HG03575 (cell line): ENCODE data around the gene MTMR12.
"Not testable (repeated sequence)": the region's sequence is repeated elsewhere in the genome, so short reads cannot be mapped to it uniquely, and the experiment has no call there.

ENCODE experiments used
- ATAC-seq: cut with Tn5 transposase; IDR thresholded peaks from one replicate; pipeline ENCODE4 v1.9.1; 2021; ENCODE audit not compliant: unreplicated experiment, insufficient number of reproducible peaks, low FRiP score; ENCODE audit errors: extremely low read depth

The MTMR12 gene

GRCh38 chr5:32222723-32223470, 89.8 kb downstream of the MTMR12 start:
- no peak for ATAC-seq

DNA sequence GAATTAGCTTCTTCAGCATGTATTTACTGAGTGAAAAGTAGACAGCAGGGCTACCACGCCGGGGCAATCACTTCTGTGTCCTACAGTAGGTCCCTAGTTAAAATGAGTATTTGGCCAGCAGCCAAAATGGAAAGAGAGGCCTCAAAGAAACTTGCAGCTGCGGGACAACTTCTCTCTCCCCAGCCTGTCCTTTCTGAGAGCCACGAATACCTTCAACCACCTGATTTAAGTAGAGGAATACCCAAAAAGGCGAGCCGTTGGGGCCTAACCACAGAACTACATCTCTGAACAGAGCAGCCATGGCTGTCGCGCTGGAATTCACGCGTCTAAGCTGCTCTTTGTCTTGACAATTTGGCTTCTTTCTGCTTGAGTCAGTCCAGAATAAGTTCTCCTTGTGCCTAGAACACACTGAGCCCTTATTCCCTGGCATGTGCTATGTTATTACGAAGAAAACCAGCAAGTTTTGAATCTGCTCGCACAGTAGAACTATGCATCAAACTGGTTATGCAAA, 94.8 kb downstream of the MTMR12 start:
- ATAC-seq: no peak

DNA sequence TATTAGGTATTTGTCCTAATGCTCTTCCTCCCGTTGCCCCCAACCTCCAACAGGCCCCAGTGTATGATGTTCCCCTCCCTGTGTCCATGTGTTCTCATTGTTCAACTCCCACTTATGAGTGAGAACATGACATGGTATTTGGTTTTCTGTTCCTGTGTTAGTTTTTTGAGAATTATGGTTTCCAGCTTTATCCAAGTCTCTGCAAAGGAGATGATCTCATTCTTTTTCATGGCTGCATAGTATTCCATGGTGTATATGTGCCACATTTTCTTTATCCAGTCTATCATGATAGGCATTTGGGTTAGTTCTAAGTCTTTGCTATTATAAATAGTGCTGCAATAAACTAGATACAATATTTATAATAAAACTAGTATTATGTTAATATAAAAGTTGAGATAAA, 98.4 kb downstream of the MTMR12 start:
- ATAC-seq: not testable (repeated sequence)

DNA sequence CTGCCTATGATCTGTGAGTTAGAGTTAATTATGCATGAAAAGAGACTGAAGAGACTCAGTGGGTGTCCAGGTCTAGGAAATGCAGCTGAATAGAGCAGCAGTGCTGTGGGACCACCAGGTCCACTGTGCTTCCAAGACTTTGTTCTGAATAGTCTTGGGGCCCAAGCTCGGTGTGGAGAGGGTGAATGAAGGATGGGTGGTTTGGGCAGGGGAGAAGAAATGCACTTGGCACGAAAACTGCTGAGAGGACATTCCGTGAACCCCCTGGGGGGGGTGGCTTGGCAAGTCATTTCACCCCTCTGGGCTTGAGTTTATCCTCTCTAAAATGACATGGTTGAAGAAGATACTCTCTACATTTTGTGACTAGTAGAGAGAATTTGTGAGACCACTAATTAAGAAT, 102.6 kb downstream of the MTMR12 start:
- ATAC-seq: no peak

- not testable (repeated sequence) for ATAC-seq
Measured at GRCh38 chr5:32208837-32209236, 103.9 kb downstream of the MTMR12 start.

DNA sequence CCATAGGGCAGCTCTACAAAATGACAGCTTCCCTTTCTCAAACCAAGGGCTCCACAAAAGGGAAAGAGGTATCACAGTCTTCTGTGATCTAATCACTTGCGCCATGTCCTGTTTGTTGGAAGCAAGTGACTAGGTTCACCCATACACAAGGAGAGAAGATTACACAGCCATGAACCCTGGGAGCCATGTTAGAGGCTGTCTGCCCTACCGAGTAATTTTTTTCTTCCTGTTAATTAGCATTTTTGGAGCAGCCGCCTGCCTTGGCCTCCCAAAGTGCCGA, 105.4 kb downstream of the MTMR12 start:
- ATAC-seq: no peak

DNA sequence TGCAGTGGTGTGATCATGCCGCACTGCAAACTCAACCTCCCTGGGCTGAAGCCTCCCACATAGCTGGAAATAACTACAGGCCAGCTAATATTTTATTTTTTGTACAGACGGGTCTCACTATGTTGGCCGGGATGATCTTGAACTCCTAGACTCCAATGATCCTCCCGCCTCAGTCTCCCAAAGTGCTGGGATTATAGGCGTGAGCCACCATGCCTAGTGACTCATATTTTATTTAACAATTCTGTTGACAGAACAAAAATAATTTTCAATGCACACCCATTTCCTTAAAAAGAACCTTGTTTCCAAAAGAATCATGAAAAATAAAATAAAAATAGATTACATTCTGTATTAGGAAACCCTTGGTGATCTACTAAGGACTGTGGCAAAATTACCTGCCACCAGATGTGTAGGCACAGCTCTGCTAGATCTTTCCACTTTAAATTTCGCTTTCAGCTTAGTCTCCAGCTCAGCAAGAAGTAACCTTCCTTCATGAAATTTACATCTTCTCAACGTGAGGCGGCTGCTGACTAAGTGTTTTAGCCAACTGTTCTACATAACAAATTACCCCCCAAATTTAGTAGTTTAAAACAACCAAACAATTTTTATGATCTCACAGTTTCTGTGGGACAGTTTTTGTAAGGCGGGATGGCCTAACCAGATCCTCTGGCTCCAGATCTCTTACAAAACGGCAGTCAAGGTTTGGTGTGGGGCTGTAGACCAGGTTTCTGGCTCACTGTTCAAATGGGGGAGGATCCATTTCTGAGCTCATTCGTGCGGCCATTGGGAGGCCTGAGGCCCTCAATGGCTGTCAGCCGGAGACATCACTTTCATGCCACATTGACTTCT, 106.0 kb downstream of the MTMR12 start:
- no peak for ATAC-seq

- ATAC-seq: no peak
Measured at GRCh38 chr5:32206053-32206452, 106.7 kb downstream of the MTMR12 start.

DNA sequence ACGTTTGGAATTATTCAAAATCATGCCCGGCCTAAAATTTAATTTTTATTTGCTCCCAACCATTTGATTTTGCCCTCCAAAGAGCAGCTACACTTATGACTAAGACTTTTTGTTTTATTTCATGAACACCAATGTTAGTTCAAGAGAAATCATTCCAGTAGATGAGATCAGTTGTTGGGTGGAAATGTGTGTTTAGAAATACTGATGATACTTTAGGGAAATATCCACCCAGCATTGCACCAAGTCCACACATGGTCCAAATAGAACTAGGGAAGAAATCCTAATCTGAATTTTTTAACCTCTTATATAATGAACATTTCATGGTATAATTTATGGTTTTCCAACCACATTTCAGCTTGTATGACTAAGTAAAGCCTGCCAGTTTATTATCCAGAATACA, 110.3 kb downstream of the MTMR12 start:
- ATAC-seq: no peak

- no peak for ATAC-seq
Measured at GRCh38 chr5:32201122-32201753, 111.5 kb downstream of the MTMR12 start.

GRCh38 chr5:32197032-32197431, 115.7 kb downstream of the MTMR12 start:
- no peak for ATAC-seq

DNA sequence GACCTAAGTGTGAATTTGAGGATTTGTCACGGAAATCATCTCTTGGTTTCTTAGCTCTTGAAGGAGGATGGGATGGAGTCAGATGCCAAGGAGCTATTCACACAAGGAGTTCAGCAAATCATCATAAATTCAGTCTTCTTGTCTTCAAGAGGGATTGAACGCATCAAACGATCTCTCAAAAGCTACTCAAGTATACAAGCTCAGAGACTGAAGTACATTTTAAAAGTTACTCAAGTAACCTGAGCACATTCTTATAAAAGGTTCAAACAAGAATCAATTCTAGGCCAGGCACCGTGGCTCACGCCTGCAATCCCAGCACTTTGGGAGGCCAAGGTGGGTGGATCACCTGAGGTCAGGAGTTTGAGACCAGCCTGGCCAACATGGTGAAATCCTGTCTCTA, 117.5 kb downstream of the MTMR12 start:
- ATAC-seq: no peak

GRCh38 chr5:32193591-32193990, 119.1 kb downstream of the MTMR12 start:
- no peak for ATAC-seq

GRCh38 chr5:32190095-32190494, 122.6 kb downstream of the MTMR12 start:
- no peak for ATAC-seq

GRCh38 chr5:32187675-32188074, 125.1 kb downstream of the MTMR12 start:
- ATAC-seq: no peak

DNA sequence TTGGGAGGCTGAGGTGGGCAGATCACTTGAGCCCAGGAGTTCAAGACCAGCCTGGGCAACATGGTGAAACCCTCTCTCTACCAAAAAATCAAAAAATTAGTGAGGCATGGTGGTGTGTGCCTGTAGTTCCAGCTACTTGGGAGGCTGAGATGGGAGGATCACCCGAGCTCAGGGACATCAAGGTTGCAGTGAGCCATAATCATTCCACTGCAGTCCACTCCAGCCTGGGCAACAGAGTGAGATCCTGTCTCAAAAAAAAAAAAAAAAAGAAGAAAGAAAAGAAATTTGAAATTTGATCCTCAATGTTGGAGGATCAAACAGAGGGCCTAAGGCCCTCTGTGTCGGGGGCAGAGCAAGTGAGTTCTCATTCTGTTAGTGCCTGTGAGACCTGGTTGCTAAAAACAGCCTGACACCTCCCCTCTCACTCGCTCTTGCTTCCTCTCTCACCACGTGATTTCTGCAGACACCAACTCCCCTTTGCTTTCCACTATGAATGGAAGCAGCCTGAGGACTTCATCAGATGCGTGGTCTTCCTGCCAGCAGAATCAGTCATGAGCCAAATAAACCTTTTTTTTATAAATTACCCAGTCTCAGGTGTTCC, 130.2 kb downstream of the MTMR12 start:
- ATAC-seq: no peak
